Erythroblast (primary cell): ENCODE results near the gene SLC25A45.

Experiments
- GATA1 ChIP-seq: IDR thresholded peaks from 2 replicates; pipeline ENCODE4 v1.6.1; 2011; ENCODE audit warnings: low read depth, mild to moderate bottlenecking, control low read depth, low read length, moderate library complexity
- POLR2A ChIP-seq: IDR thresholded peaks from 2 replicates; pipeline ENCODE4 v1.6.1; 2011; ENCODE audit warnings: mild to moderate bottlenecking, low read length

DNA sequence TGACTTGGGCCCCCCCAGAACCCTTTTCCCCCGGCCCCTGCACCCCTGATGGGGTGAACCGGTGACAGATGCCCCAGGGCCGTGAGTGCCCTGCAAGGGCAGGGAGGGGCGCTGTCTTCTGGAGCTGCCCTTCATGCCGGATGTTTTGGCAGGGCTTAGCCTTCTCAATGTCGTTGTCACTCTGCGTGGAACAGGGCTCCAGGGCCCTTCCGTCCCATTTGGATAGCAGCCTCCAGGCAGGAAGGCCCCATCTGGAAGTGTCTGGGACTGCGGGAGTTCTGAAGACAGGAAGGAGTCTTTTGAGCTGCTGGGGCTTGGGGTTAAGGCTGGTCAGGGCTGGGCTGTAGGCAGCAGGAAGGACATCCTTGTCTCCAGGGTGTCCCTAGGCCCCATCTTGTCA lies 8.6 kb upstream of the SLC25A45 start:
- no peak for TF ChIP-seq POLR2A
- no peak for TF ChIP-seq GATA1
